Aorta (tissue), 5 donors: Measurements from ENCODE around the gene MICAL1. TPM values are rescaled to one million over a fixed set of nuclear protein-coding genes. Genes with fewer than 3 reads are reported as not detected.
A peak's percentile ranks its signal among the peaks of the same experiment; 100 is the strongest.

Experiments
- ATAC-seq: fragments of 200-7000 bp; cut with Tn5 transposase; one replicate; pipeline ENCODE4 v1.9.1; 2022; ENCODE audit warnings: moderate library complexity; ENCODE audit not compliant: low FRiP score
- DNase-seq, 2 donors: peaks; one replicate each; pipeline ENCODE4 v3.0.0-alpha.2; 2020
- H3K27ac ChIP-seq, 2 donors: one replicate each; pipeline ENCODE4 v1.5.1; 2013; ENCODE audit warnings: low read length in 2 of 2, mild to moderate bottlenecking in 2 of 2, moderate library complexity in 2 of 2, control low read depth in 1 of 2, inconsistent platforms in 1 of 2, low read depth in 1 of 2
- H3K27me3 ChIP-seq, 2 donors: one replicate each; pipeline ENCODE4 v1.6.1; 2013; ENCODE audit warnings: control low read depth in 1 of 2, low read length in 1 of 2, mild to moderate bottlenecking in 1 of 2, moderate library complexity in 1 of 2; ENCODE audit not compliant: insufficient read depth in 2 of 2, control insufficient read depth in 1 of 2
- H3K36me3 ChIP-seq, 2 donors: one replicate each; pipeline ENCODE4 v1.6.1; 2013; ENCODE audit warnings: control low read depth in 1 of 2, low read length in 1 of 2, mild to moderate bottlenecking in 1 of 2; ENCODE audit not compliant: insufficient read depth in 2 of 2, control insufficient read depth in 1 of 2
- H3K4me1 ChIP-seq, 2 donors: one replicate each; pipeline ENCODE4 v1.6.1; 2013; ENCODE audit warnings: low read length in 2 of 2, control low read depth in 1 of 2, mild to moderate bottlenecking in 1 of 2, moderate library complexity in 1 of 2; ENCODE audit not compliant: insufficient read depth in 2 of 2, control insufficient read depth in 1 of 2
- H3K4me3 ChIP-seq, 2 donors: one replicate each; pipeline ENCODE4 v1.5.1; 2013; ENCODE audit warnings: low read length in 2 of 2, control low read depth in 1 of 2, mild to moderate bottlenecking in 1 of 2
- H3K9me3 ChIP-seq: one replicate; pipeline ENCODE4 v1.6.1; 2013; ENCODE audit warnings: mild to moderate bottlenecking, low read length; ENCODE audit not compliant: control insufficient read depth
- WGBS, 2 donors: extraction: QIAGEN DNeasy Blood & Tissue Kit; methylation state at CpG; one replicate each; pipeline ENCODE4 v1.1.7; 2013; 5-methylcytosine and 5-hydroxymethylcytosine counted together
- intact Hi-C, 2 donors: fragments of 100-400 bp; cut with DNase I; formaldehyde crosslinking; loops; one replicate each; pipeline versions ENCODE4 v1.14.2 to v1.15.0; 2022
- polyA plus RNA-seq, 2 donors: library from polyadenylated mRNA; stranded (reverse); fragments of 200-250 nt; gene quantifications; one replicate each; pipeline ENCODE4 v1.2.3, GENCODE V29; 2013
- total RNA-seq, 2 donors: library from RNA; stranded (reverse); fragmentation: NEBNext Ultra II Directional; extraction: Animal tissue kit (Norgen Biotek cat#: 25700); gene quantifications; one replicate each; pipeline ENCODE4 v1.2.1, GENCODE V29; 2021
- donor health status: healthy with polysubstance abuse.
- donor health status: Bipolar disorder and iron deficiency.
- donor health status: DM: no; HTN: no; CAD: no.
- donor health status: DM: no; HTN: no; CAD: no.
- donor health status: DM: yes; HTN: yes; CAD: no.

MICAL1 gene
- total and polyA plus RNA-seq, 4 donors = 32.4 to 199 (median 54.8) TPM

DNA sequence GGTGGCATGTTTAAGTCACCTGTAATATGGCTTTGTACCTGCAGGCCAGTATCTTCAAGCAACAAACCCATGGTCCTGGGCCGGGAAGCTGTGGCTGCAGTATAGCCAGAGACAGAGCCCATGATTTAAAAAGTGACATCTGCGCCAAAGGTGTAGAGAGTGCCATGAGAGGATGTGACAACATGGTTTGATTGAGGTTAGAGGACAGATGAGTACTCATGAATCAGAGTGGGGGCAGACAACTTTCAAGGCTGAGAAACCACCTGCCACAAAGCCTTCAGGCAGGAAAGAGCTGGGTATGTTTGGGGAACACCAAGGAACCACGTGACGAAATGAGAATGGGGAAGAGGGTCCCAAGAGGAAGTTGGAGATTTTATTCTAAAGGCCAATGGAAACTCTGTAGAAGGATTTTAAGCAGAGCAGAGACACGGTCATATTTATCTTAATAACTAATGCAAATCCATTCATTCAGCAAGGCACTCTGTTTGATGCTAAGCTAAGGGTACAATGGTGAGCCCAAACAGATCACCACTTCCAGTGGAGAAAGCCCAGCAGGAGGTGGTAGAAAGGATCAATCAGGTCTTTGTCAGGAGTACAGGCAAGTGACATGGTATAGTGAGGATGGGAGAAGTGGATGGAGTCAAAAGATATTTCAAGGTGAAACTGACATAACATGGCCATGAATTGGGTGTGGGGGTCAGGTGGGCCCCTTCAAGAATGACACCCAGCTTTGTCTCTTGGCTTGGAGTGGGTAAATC lies 3.4 kb upstream of the MICAL1 start:
- WGBS, 2 donors = 85 to 87% methylated on average over 5 of the region's 5 CpGs

DNA sequence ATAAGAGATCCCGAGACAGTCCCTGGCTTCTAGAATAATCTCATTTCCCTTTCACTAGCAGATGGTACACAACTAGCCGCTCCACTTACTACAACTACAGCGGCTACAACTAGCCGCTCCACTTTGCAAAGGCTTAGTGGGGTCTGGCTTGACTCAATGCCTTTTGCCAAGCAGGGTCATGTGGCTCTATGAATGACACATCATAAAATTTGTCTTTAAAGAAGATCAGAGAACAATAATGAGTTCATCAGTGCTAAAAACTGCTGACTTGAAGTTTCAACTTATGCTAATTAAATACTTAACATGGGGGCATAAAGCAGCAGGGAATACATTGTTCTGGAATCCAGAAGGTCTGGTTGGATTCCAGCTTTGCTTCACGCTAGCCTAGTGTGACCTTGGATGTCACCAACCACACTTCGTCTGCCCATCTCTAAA lies 2.0 kb upstream of the MICAL1 start:
- WGBS, 2 donors = 90 to 92% methylated on average over 6 of the region's 6 CpGs
- no peaks in the 10 kb centered on the region for H3K27me3 ChIP-seq
- H3K9me3 ChIP-seq = no peaks in the 10 kb centered on the region
- peaks cover 0 to 2% of the 10 kb centered on the region in 2 donors for H3K36me3 ChIP-seq
- DNase-seq (no peak), ATAC-seq (no peak)
- H3K27ac ChIP-seq = peak overlapping the region in 1 of 2 donors; percentile 56
- no peaks in the 10 kb centered on the region for H3K4me1 ChIP-seq
- H3K4me3 ChIP-seq = no peak overlapping the region
- intact Hi-C loops = loop anchor here in 1 of 2 donors (2.0 kb wide), 1 partner anchor 25 kb away; the partner anchor contains the start of gene ZBTB24

More for the DNA sequence above, 3.4 kb upstream of the MICAL1 start:
- Histone ChIP-seq H3K4me1 (no peaks in the 10 kb centered on the region), H3K9me3 (no peaks in the 10 kb centered on the region), H3K36me3 (peaks cover 0 to 2% of the 10 kb centered on the region in 2 donors), H3K27me3 (no peaks in the 10 kb centered on the region), H3K27ac (no peak overlapping the region), H3K4me3 (no peak overlapping the region)
- no peak for ATAC-seq
- DNase-seq = no peak
- intact Hi-C loops = no loop called here

DNA sequence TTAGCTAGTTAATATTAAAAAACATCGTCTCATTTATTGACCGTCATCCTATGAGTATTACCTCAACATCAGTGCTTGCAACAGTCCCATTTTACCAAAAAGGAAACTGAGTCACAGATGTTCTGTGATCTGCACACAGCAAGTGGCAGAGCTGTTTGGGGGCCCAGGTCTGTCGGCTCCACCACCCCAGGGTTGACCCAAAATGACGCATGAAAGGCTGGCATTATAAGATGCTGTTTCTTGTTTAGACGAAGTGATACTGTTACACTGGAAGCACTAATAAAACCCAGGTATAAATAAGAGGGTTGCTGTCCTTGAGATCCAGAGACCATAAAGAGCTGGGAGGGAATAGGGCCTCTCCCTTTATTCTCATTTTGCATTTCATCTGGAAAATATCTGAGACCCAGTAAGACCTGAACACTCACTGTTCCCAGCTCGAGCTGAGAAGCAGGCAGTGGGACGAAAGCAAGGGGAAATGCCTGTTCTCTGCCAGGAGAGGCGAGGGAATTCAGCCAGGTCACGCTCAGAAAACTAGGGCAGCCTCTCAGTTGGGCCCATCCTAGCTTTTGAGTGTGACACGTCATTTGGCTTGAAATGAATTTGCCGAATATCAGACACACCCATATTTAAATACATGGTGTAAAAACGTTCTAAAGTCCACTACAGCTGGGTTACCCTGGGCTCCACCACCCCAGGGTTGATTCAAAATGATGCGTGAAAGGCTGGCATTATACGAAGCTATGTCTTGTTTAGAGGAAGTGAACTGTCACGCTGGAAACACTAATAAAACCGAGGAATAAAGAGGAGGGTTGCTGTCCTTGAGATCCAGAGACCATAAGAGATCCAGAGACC lies 1.4 kb upstream of the MICAL1 start:
- ATAC-seq (peak; percentile 61), DNase-seq (peak; percentile 83 to 86)
- Histone ChIP-seq H3K4me3 (no peak overlapping the region), H3K27ac (peak overlapping the region in 1 of 2 donors; percentile 62), H3K36me3 (no peaks in the 10 kb centered on the region), H3K27me3 (no peaks in the 10 kb centered on the region), H3K9me3 (no peaks in the 10 kb centered on the region), H3K4me1 (no peaks in the 10 kb centered on the region)
- intact Hi-C loops = loop anchor here in 1 of 2 donors (2.0 kb wide), 1 partner anchor 26 kb away; the partner anchor contains the start of gene ZBTB24
- 40 to 47% methylated on average over 16 of the region's 16 CpGs for WGBS, 2 donors

DNA sequence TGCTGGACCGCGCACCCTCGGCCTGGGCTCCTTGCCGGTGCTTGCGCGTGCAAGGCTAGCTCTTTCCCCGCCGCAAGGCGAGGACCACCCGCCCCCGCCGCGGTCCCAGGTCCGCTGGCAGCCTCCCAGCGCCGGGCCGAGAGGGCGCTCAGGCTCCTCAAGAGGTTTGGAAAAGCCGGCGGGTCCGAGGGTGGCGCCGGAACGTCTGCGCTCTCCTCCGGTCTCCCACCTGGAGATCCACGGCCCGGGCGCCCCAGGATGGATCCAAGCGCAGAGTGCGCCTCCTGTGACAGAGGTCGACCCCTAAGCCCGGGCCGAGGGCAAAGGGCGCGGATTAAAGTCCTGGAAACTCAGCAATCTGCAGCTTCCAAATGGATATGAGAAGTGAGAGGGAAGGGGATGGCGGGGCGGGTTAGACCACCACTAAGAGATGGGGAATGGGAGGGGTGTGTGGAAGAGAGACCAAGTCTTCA lies 575 bp upstream of the MICAL1 start:
- H3K36me3 ChIP-seq = no peaks in the 10 kb centered on the region
- H3K4me1 ChIP-seq = no peaks in the 10 kb centered on the region
- peak; percentile 69 to 80 for DNase-seq
- ATAC-seq = peak; percentile 3
- no peaks in the 10 kb centered on the region for H3K9me3 ChIP-seq
- H3K27me3 ChIP-seq = no peaks in the 10 kb centered on the region
- intact Hi-C loops = loop anchor here in 1 of 2 donors (2.0 kb wide), 1 partner anchor 27 kb away; the partner anchor contains the start of gene ZBTB24
- H3K27ac ChIP-seq = peak overlapping the region in 1 of 2 donors; percentile 62
- WGBS, 2 donors = 6 to 8% methylated on average over 30 to 38 of the region's 38 CpGs
- H3K4me3 ChIP-seq = peak overlapping the region; percentile 62 to 78

DNA sequence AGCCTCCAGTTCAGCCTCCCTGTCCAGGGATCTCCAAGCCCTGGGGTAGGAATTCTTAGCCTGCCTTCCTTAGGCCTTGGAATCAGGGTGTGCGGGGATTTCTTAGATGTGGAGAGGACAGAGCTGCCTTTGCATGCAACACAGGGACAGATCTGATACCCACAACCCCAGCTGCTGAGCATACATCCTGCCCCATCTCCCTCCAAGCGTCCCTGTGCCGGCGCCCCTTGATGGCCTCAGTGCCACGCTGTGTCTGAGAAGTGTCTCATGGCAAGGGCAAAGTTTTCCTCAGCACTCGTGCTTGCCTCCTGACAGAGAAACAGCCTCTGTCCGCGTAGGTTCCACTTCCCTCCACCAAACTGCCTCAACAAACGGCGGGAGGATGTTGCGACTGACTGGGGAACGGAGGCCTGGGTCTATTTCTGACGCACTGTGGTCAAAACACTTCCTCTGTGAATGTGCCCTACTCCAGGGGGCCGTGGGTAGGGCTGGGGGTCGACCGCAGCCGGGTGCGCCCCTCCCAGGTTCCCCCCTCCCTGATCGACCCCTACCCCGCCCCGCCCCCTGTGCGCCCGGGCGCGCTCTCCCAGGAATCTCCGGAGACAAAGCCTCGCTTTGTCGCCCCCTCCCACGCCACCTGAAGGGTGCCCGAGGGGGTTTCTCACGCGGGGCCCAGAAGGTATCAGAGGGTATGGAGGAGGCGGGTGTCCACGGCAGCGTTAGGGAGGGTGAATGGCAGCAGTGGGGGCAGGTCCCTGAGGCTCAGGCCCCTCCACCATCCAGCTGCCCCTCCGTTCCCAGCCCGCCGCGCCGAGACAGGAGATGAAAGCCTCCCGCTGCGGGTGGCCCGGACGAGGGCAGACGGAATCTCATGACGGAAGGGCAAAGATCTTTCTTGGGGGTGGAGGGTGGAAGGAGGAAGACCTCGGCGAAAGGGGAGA lies 806 bp downstream of the MICAL1 start:
- H3K4me3 ChIP-seq = peak overlapping the region; percentile 62 to 78

DNA sequence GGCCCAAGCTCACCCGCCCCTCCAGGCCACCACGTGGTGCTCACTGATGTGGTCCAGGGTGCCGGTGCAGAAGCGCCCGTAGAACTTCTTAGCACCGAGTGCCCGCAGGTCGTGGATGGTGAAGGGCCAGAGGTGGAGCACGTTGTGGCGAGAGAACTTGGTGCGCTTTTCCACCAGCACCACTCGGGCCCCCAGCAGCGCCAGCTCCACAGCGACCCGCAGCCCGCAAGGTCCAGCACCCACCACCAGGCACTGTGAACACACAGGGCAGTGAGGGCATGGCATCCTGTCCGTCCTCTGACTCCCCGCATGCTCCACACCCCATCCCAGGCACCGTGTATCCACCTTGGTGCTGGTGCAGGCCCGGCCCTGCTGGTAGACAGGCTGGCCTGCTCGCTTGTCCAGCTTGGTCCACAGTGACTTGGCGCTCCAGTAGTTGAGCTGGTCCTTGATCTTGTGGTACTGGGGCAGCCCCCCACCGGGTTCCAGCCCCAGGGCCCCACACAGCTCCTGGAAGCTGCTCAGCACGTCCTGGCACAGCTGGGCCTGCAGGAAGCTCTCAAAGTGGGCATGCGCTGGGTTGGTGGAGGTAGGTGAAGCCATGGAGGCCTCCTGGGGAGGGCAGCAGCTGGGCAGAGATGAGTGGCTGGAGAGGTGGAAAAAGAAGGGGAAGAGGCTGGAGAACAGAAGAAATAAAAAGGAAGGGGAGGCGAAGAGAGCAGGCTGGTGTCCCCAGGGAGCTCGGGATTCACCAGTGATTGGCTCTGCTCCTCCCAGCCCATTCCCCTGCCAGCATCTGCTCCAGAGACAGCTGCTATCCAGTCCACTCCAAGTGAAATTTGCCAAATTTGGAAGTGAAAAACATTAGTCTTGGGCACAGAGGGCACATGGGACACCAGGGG lies 1.7 kb downstream of the MICAL1 start:
- Histone ChIP-seq H3K9me3 (no peaks in the 10 kb centered on the region), H3K4me1 (no peaks in the 10 kb centered on the region), H3K36me3 (no peaks in the 10 kb centered on the region), H3K27ac (no peak overlapping the region), H3K27me3 (no peaks in the 10 kb centered on the region), H3K4me3 (no peak overlapping the region)
- 92 to 93% methylated on average over 27 of the region's 27 CpGs for WGBS, 2 donors
- no peak for ATAC-seq
- no peak for DNase-seq
- intact Hi-C loops = no loop called here

More for the DNA sequence above, 806 bp downstream of the MICAL1 start:
- H3K36me3 ChIP-seq = no peaks in the 10 kb centered on the region
- no peaks in the 10 kb centered on the region for H3K27me3 ChIP-seq
- intact Hi-C loops = no loop called here
- 5 to 8% methylated on average over 47 to 48 of the region's 48 CpGs for WGBS, 2 donors
- no peaks in the 10 kb centered on the region for H3K9me3 ChIP-seq
- ATAC-seq = peak; percentile 47
- no peaks in the 10 kb centered on the region for H3K4me1 ChIP-seq
- peak; percentile 82 to 84 for DNase-seq
- H3K27ac ChIP-seq = peak overlapping the region; percentile 11 to 14

DNA sequence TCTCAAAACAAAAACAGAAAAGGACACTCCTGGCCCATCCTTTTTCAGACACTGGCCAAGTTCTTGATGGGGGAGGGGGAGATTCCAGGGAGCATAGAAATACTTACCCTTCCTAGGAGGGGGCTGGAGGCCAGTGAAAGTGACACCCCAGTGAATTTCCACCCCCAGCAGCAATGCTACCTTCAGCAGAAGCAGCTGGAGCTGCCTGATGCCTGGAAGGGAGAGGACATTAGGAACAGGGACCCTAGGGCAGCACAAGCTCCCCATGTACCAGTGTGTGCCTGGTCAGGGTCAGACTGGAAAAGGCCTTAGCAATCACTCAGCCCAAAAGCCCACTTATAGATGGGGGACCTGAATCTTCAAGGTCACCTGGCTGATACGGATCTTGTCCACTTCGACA lies 2.4 kb downstream of the MICAL1 start:
- Histone ChIP-seq H3K9me3 (no peaks in the 10 kb centered on the region), H3K4me1 (no peaks in the 10 kb centered on the region), H3K27ac (no peak overlapping the region), H3K27me3 (no peaks in the 10 kb centered on the region), H3K36me3 (no peaks in the 10 kb centered on the region), H3K4me3 (no peak overlapping the region)
- DNase-seq (no peak), ATAC-seq (no peak)
- WGBS, 2 donors = 96 to 97% methylated on average over 2 of the region's 2 CpGs
- intact Hi-C loops = no loop called here
